WTC11 (cell line): ENCODE data around the gene RBM10. TPM values are rescaled to one million over a fixed set of nuclear protein-coding genes. Genes with fewer than 3 reads are reported as not detected.

Experiments used
- total RNA-seq: library from RNA; stranded (reverse); gene quantifications from 3 replicates; pipeline ENCODE4 v1.2.3, GENCODE V29; 2021

Gene RBM10
- total RNA-seq, 1 experiment from 2014 or later: 66.1 TPM

Other genes starting within 250 kb of the RBM10 start
- 14.6 to 19.2 TPM (median 16.8 TPM) in 3 replicates for gene JADE3, start 232.8 kb upstream of the RBM10 start, total RNA-seq
- 1.6 to 2.7 TPM (median 1.6 TPM) in 3 replicates for gene RGN, start 66.8 kb upstream of the RBM10 start, total RNA-seq
- 105 to 110 TPM (median 106 TPM) in 3 replicates for gene NDUFB11, start 519 bp upstream of the RBM10 start, total RNA-seq
- 379 to 392 TPM (median 383 TPM) in 3 replicates for gene UBA1, start 48.6 kb downstream of the RBM10 start, total RNA-seq
- gene CDK16, start 73.5 kb downstream of the RBM10 start, total RNA-seq: 130 to 150 TPM (median 145 TPM) in 3 replicates
- 82.5 to 86.8 TPM (median 86.3 TPM) in 3 replicates for gene USP11, start 87.8 kb downstream of the RBM10 start, total RNA-seq
- 1.7 to 2.0 TPM (median 1.8 TPM) in 3 replicates for gene ZNF157, start 225.4 kb downstream of the RBM10 start, total RNA-seq